22Rv1 (cell line): Measurements from ENCODE around the gene PSMC6.

Experiments used
- ZFX ChIP-seq: fragments of 450-650 bp; IDR thresholded peaks from 2 replicates; pipeline ENCODE4 v1.6.1; 2017; ENCODE audit warnings: antibody characterized with exemption, borderline replicate concordance
- TF ChIP-seq, protein P1 (sequence below): fragments of 450-650 bp; IDR thresholded peaks from 2 replicates; pipeline ENCODE4 v1.5.1; 2017; ENCODE audit warnings: mild to moderate bottlenecking

DNA sequence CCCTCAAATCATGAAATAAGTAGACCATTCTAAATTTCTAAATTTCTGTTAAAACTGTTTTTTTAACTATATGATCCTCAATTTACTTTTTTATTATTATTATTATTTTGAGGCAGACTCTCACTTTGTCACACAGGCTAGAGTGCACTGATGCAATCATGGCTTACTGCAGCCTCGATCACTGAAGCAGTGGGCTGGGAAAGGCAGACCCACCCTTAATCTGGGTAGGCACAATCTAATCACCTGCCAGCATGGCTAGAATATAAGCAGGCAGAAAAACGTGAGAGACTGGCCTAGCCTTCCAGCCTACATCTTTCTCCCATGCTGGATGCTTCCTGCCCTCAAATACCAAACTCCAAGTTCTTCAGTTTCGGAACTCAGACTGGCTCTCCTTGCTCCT is 14.0 kb upstream of the PSMC6 start:
- TF ChIP-seq, protein P1, sequence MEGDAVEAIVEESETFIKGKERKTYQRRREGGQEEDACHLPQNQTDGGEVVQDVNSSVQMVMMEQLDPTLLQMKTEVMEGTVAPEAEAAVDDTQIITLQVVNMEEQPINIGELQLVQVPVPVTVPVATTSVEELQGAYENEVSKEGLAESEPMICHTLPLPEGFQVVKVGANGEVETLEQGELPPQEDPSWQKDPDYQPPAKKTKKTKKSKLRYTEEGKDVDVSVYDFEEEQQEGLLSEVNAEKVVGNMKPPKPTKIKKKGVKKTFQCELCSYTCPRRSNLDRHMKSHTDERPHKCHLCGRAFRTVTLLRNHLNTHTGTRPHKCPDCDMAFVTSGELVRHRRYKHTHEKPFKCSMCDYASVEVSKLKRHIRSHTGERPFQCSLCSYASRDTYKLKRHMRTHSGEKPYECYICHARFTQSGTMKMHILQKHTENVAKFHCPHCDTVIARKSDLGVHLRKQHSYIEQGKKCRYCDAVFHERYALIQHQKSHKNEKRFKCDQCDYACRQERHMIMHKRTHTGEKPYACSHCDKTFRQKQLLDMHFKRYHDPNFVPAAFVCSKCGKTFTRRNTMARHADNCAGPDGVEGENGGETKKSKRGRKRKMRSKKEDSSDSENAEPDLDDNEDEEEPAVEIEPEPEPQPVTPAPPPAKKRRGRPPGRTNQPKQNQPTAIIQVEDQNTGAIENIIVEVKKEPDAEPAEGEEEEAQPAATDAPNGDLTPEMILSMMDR = no peak
- TF ChIP-seq ZFX = no peak
